ENCODE data around the gene RPL10A.

Gene RPL10A

GRCh38 chr6:35463292-35463691 lies 4.9 kb upstream of the RPL10A start:
- peaks cover under 1 to 10% of the 10 kb centered on the region in 2 donors for H3K36me3 ChIP-seq (ENCODE audit: control insufficient read depth in 2 of 2, insufficient read depth in 2 of 2, low read length in 2 of 2)
- H3K27me3 ChIP-seq (ENCODE audit: control insufficient read depth in 2 of 2, insufficient read depth in 2 of 2, low read length in 2 of 2) = no peaks in the 10 kb centered on the region
- no peak overlapping the region for H3K4me3 ChIP-seq (ENCODE audit: low read length in 2 of 2)
- H3K9ac ChIP-seq (ENCODE audit: low read depth in 1 of 2, low read length in 2 of 2) = no peak overlapping the region
- no peaks in the 10 kb centered on the region for H3K9me3 ChIP-seq (ENCODE audit: control insufficient read depth in 2 of 2, low read length in 2 of 2)
- H3K27ac ChIP-seq (ENCODE audit: low read depth in 2 of 2, low read length in 2 of 2) = no peak overlapping the region
- peaks cover 6 to 7% of the 10 kb centered on the region in 2 donors for H3K4me1 ChIP-seq (ENCODE audit: control insufficient read depth in 2 of 2, insufficient read depth in 2 of 2, low read length in 2 of 2)

- Histone ChIP-seq H3K27me3 (ENCODE audit: control insufficient read depth in 2 of 2, insufficient read depth in 2 of 2, low read length in 2 of 2) (no peaks in the 10 kb centered on the region), H3K9me3 (ENCODE audit: control insufficient read depth in 2 of 2, low read length in 2 of 2) (no peaks in the 10 kb centered on the region), H3K36me3 (ENCODE audit: control insufficient read depth in 2 of 2, insufficient read depth in 2 of 2, low read length in 2 of 2) (peaks cover 10 to 13% of the 10 kb centered on the region in 2 donors), H3K27ac (ENCODE audit: low read depth in 2 of 2, low read length in 2 of 2) (no peak overlapping the region), H3K9ac (ENCODE audit: low read depth in 1 of 2, low read length in 2 of 2) (no peak overlapping the region), H3K4me3 (ENCODE audit: low read length in 2 of 2) (no peak overlapping the region), H3K4me1 (ENCODE audit: control insufficient read depth in 2 of 2, insufficient read depth in 2 of 2, low read length in 2 of 2) (peaks cover 13 to 20% of the 10 kb centered on the region in 2 donors)
Measured at GRCh38 chr6:35465646-35466045, 2.6 kb upstream of the RPL10A start.

- Histone ChIP-seq H3K9me3 (ENCODE audit: control insufficient read depth in 2 of 2, low read length in 2 of 2) (no peaks in the 10 kb centered on the region), H3K4me1 (ENCODE audit: control insufficient read depth in 2 of 2, insufficient read depth in 2 of 2, low read length in 2 of 2) (peaks cover 18 to 21% of the 10 kb centered on the region in 2 donors)
Measured at GRCh38 chr6:35468980-35469750, 964 bp downstream of the RPL10A start.

GRCh38 chr6:35469751-35470662 lies 1.8 kb downstream of the RPL10A start:
- Histone ChIP-seq H3K36me3 (ENCODE audit: control insufficient read depth in 2 of 2, insufficient read depth in 2 of 2, low read length in 2 of 2) (peaks cover 26 to 31% of the 10 kb centered on the region in 2 donors), H3K4me1 (ENCODE audit: control insufficient read depth in 2 of 2, insufficient read depth in 2 of 2, low read length in 2 of 2) (peaks cover 18 to 21% of the 10 kb centered on the region in 2 donors), H3K4me3 (ENCODE audit: low read length in 2 of 2) (peak overlapping the region; percentile 76 to 88), H3K9me3 (ENCODE audit: control insufficient read depth in 2 of 2, low read length in 2 of 2) (no peaks in the 10 kb centered on the region), H3K27me3 (ENCODE audit: control insufficient read depth in 2 of 2, insufficient read depth in 2 of 2, low read length in 2 of 2) (no peaks in the 10 kb centered on the region), H3K9ac (ENCODE audit: low read depth in 1 of 2, low read length in 2 of 2) (peak overlapping the region; percentile 85 to 95), H3K27ac (ENCODE audit: low read depth in 2 of 2, low read length in 2 of 2) (peak overlapping the region; percentile 29 to 89)

More at GRCh38 chr6:35468980-35469750, 964 bp downstream of the RPL10A start:
- peak overlapping the region; percentile 76 to 88 for H3K4me3 ChIP-seq (ENCODE audit: low read length in 2 of 2)
- peak overlapping the region; percentile 85 to 95 for H3K9ac ChIP-seq (ENCODE audit: low read depth in 1 of 2, low read length in 2 of 2)
- H3K36me3 ChIP-seq (ENCODE audit: control insufficient read depth in 2 of 2, insufficient read depth in 2 of 2, low read length in 2 of 2) = peaks cover 23 to 27% of the 10 kb centered on the region in 2 donors
- H3K27ac ChIP-seq (ENCODE audit: low read depth in 2 of 2, low read length in 2 of 2) = peak overlapping the region; percentile 89 to 91
- H3K27me3 ChIP-seq (ENCODE audit: control insufficient read depth in 2 of 2, insufficient read depth in 2 of 2, low read length in 2 of 2) = no peaks in the 10 kb centered on the region

GRCh38 chr6:35470663-35471120 lies 2.5 kb downstream of the RPL10A start:
- no peak overlapping the region for H3K9ac ChIP-seq (ENCODE audit: low read depth in 1 of 2, low read length in 2 of 2)
- H3K27ac ChIP-seq (ENCODE audit: low read depth in 2 of 2, low read length in 2 of 2) = no peak overlapping the region
- peaks cover 29 to 33% of the 10 kb centered on the region in 2 donors for H3K36me3 ChIP-seq (ENCODE audit: control insufficient read depth in 2 of 2, insufficient read depth in 2 of 2, low read length in 2 of 2)
- no peaks in the 10 kb centered on the region for H3K27me3 ChIP-seq (ENCODE audit: control insufficient read depth in 2 of 2, insufficient read depth in 2 of 2, low read length in 2 of 2)
- no peak overlapping the region for H3K4me3 ChIP-seq (ENCODE audit: low read length in 2 of 2)
- H3K9me3 ChIP-seq (ENCODE audit: control insufficient read depth in 2 of 2, low read length in 2 of 2) = no peaks in the 10 kb centered on the region
- H3K4me1 ChIP-seq (ENCODE audit: control insufficient read depth in 2 of 2, insufficient read depth in 2 of 2, low read length in 2 of 2) = peaks cover 18 to 21% of the 10 kb centered on the region in 2 donors

- H3K4me1 ChIP-seq (ENCODE audit: control insufficient read depth in 2 of 2, insufficient read depth in 2 of 2, low read length in 2 of 2) = peaks cover 18 to 21% of the 10 kb centered on the region in 2 donors
- no peak overlapping the region for H3K9ac ChIP-seq (ENCODE audit: low read depth in 1 of 2, low read length in 2 of 2)
- H3K27ac ChIP-seq (ENCODE audit: low read depth in 2 of 2, low read length in 2 of 2) = no peak overlapping the region
- no peaks in the 10 kb centered on the region for H3K9me3 ChIP-seq (ENCODE audit: control insufficient read depth in 2 of 2, low read length in 2 of 2)
- peaks cover 29 to 37% of the 10 kb centered on the region in 2 donors for H3K36me3 ChIP-seq (ENCODE audit: control insufficient read depth in 2 of 2, insufficient read depth in 2 of 2, low read length in 2 of 2)
- H3K4me3 ChIP-seq (ENCODE audit: low read length in 2 of 2) = no peak overlapping the region
- no peaks in the 10 kb centered on the region for H3K27me3 ChIP-seq (ENCODE audit: control insufficient read depth in 2 of 2, insufficient read depth in 2 of 2, low read length in 2 of 2)
Measured at GRCh38 chr6:35471836-35472345, 3.7 kb downstream of the RPL10A start.

- Histone ChIP-seq H3K36me3 (ENCODE audit: control insufficient read depth in 2 of 2, insufficient read depth in 2 of 2, low read length in 2 of 2) (peaks cover 32 to 37% of the 10 kb centered on the region in 2 donors), H3K9me3 (ENCODE audit: control insufficient read depth in 2 of 2, low read length in 2 of 2) (no peaks in the 10 kb centered on the region), H3K27ac (ENCODE audit: low read depth in 2 of 2, low read length in 2 of 2) (no peak overlapping the region), H3K4me1 (ENCODE audit: control insufficient read depth in 2 of 2, insufficient read depth in 2 of 2, low read length in 2 of 2) (peaks cover 11 to 15% of the 10 kb centered on the region in 2 donors), H3K9ac (ENCODE audit: low read depth in 1 of 2, low read length in 2 of 2) (peak overlapping the region in 1 of 2 donors; percentile 17), H3K27me3 (ENCODE audit: control insufficient read depth in 2 of 2, insufficient read depth in 2 of 2, low read length in 2 of 2) (no peaks in the 10 kb centered on the region), H3K4me3 (ENCODE audit: low read length in 2 of 2) (no peak overlapping the region)
Measured at GRCh38 chr6:35473075-35473849, 5.1 kb downstream of the RPL10A start.

GRCh38 chr6:35473850-35474130 lies 5.6 kb downstream of the RPL10A start:
- H3K9ac ChIP-seq (ENCODE audit: low read depth in 1 of 2, low read length in 2 of 2) = no peak overlapping the region
- no peaks in the 10 kb centered on the region for H3K27me3 ChIP-seq (ENCODE audit: control insufficient read depth in 2 of 2, insufficient read depth in 2 of 2, low read length in 2 of 2)
- H3K27ac ChIP-seq (ENCODE audit: low read depth in 2 of 2, low read length in 2 of 2) = no peak overlapping the region
- H3K9me3 ChIP-seq (ENCODE audit: control insufficient read depth in 2 of 2, low read length in 2 of 2) = no peaks in the 10 kb centered on the region
- H3K4me1 ChIP-seq (ENCODE audit: control insufficient read depth in 2 of 2, insufficient read depth in 2 of 2, low read length in 2 of 2) = peaks cover 11 to 15% of the 10 kb centered on the region in 2 donors
- H3K36me3 ChIP-seq (ENCODE audit: control insufficient read depth in 2 of 2, insufficient read depth in 2 of 2, low read length in 2 of 2) = peaks cover 35 to 40% of the 10 kb centered on the region in 2 donors
- no peak overlapping the region for H3K4me3 ChIP-seq (ENCODE audit: low read length in 2 of 2)

GRCh38 chr6:35474131-35474941 lies 6.1 kb downstream of the RPL10A start:
- Histone ChIP-seq H3K9ac (ENCODE audit: low read depth in 1 of 2, low read length in 2 of 2) (no peak overlapping the region), H3K4me1 (ENCODE audit: control insufficient read depth in 2 of 2, insufficient read depth in 2 of 2, low read length in 2 of 2) (peaks cover 9 to 14% of the 10 kb centered on the region in 2 donors), H3K4me3 (ENCODE audit: low read length in 2 of 2) (no peak overlapping the region), H3K27ac (ENCODE audit: low read depth in 2 of 2, low read length in 2 of 2) (no peak overlapping the region), H3K9me3 (ENCODE audit: control insufficient read depth in 2 of 2, low read length in 2 of 2) (no peaks in the 10 kb centered on the region), H3K36me3 (ENCODE audit: control insufficient read depth in 2 of 2, insufficient read depth in 2 of 2, low read length in 2 of 2) (peaks cover 35 to 42% of the 10 kb centered on the region in 2 donors), H3K27me3 (ENCODE audit: control insufficient read depth in 2 of 2, insufficient read depth in 2 of 2, low read length in 2 of 2) (no peaks in the 10 kb centered on the region)
